Keratinocyte (primary cell): Measurements from ENCODE around the gene EPB41L4B. TPM values are rescaled to one million over a fixed set of nuclear protein-coding genes. Genes with fewer than 3 reads are reported as not detected.

Source experiments
- DNase-seq: peaks from one replicate; pipeline ENCODE4 v3.0.0-alpha.2; 2011; ENCODE audit warnings: low read depth, missing footprints, low spot score
- FAIRE-seq: peaks from 2 replicates; lab custom pipeline; 2011; peaks lifted over from hg19 to GRCh38; lab: Jason Lieb, UNC
- H2AFZ ChIP-seq: 2 replicates; pipeline ENCODE4 v1.6.0; 2012; ENCODE audit warnings: low read length, control low read depth, inconsistent platforms; ENCODE audit not compliant: control insufficient read depth
- H3K27ac ChIP-seq: 2 replicates; pipeline ENCODE4 v1.5.1; 2011; ENCODE audit warnings: low read length; ENCODE audit not compliant: control insufficient read depth, insufficient read depth
- H3K27me3 ChIP-seq: 3 replicates; pipeline ENCODE4 v1.6.0; 2011; ENCODE audit warnings: low read length; ENCODE audit not compliant: control insufficient read depth, insufficient read depth; ENCODE audit errors: extremely low read depth
- H3K36me3 ChIP-seq, 2 experiments: 2 replicates in 1 of 2; 3 replicates in 1 of 2; pipeline ENCODE4 v1.5.1; 2011; ENCODE audit warnings: low read length in 2 of 2, mild to moderate bottlenecking in 1 of 2; ENCODE audit not compliant: control insufficient read depth in 2 of 2, insufficient read depth in 2 of 2; ENCODE audit errors: extremely low read depth in 1 of 2
- H3K4me1 ChIP-seq: 3 replicates; pipeline ENCODE4 v1.5.1; 2011; ENCODE audit warnings: low read length; ENCODE audit not compliant: control insufficient read depth, insufficient read depth; ENCODE audit errors: extremely low read depth
- H3K4me2 ChIP-seq: 3 replicates; pipeline ENCODE4 v1.6.0; 2011; ENCODE audit warnings: low read depth, low read length; ENCODE audit not compliant: control insufficient read depth, insufficient read depth; ENCODE audit errors: extremely low read depth
- H3K4me3 ChIP-seq, 3 experiments: fragments of 200-600 bp in 1 of 3; sonication (generic) in 1 of 3; 2 replicates in 2 of 3; 3 replicates in 1 of 3; pipeline ENCODE4 v1.5.1; 2011 to 2016; ENCODE audit warnings: low read length in 3 of 3, mild to moderate bottlenecking in 3 of 3, control low read depth in 2 of 3, inconsistent platforms in 1 of 3, low read depth in 1 of 3, mixed read lengths in 1 of 3, mixed run types in 1 of 3, moderate library complexity in 1 of 3; ENCODE audit not compliant: control insufficient read depth in 2 of 3, insufficient read depth in 2 of 3; ENCODE audit errors: extremely low read depth in 1 of 3
- H3K79me2 ChIP-seq: 2 replicates; pipeline ENCODE4 v1.6.0; 2012; ENCODE audit warnings: low read length; ENCODE audit not compliant: control insufficient read depth, insufficient read depth
- H3K9ac ChIP-seq: 3 replicates; pipeline ENCODE4 v1.6.0; 2011; ENCODE audit warnings: low read length; ENCODE audit not compliant: control insufficient read depth, insufficient read depth; ENCODE audit errors: extremely low read depth
- H3K9me1 ChIP-seq: 3 replicates; pipeline ENCODE4 v1.6.0; 2011; ENCODE audit warnings: low read length; ENCODE audit not compliant: control insufficient read depth, insufficient read depth; ENCODE audit errors: extremely low read depth
- H3K9me3 ChIP-seq: 2 replicates; pipeline ENCODE4 v1.5.1; 2012; ENCODE audit warnings: low read depth, low read length; ENCODE audit not compliant: control insufficient read depth
- H4K20me1 ChIP-seq: 3 replicates; pipeline ENCODE4 v1.6.0; 2011; ENCODE audit warnings: low read length; ENCODE audit not compliant: control insufficient read depth, insufficient read depth; ENCODE audit errors: extremely low read depth
- CTCF ChIP-seq, 3 experiments: IDR thresholded peaks in 1 of 3; conservative IDR thresholded peaks in 1 of 3; optimal IDR thresholded peaks in 1 of 3; 2 replicates in 2 of 3; 3 replicates in 1 of 3; pipeline versions ENCODE3 to v1.5.1; 2011; ENCODE audit warnings: low read length in 3 of 3, mild to moderate bottlenecking in 3 of 3, moderate library complexity in 2 of 3, control low read depth in 1 of 3, inconsistent platforms in 1 of 3; ENCODE audit not compliant: insufficient read depth in 2 of 3; ENCODE audit errors: extremely low read depth in 1 of 3
- EZH2 ChIP-seq: IDR thresholded peaks from one replicate; pipeline ENCODE4 v1.6.1; 2012; ENCODE audit warnings: inconsistent platforms, mild to moderate bottlenecking, low read length, moderate library complexity
- dilution Hi-C: fragments of 300-500 bp; cut with MboI; formaldehyde crosslinking; loops from one replicate; pipeline ENCODE4 v1.7.0; 2020; ENCODE audit warnings: low sequenced_read_pairs; ENCODE audit not compliant: extremely low pct_ligation_motif_present
- polyA plus RNA-seq, 5 experiments: library from polyadenylated mRNA; depleted of rRNA in 3 of 5; stranded (reverse) in 3 of 5; stranded (forward) in 1 of 5; unstranded in 1 of 5; fragments of >200 nt; gene quantifications; 1 replicate in 1 of 5; 2 replicates in 3 of 5; 3 replicates in 1 of 5; pipeline versions ENCODE4 v1.2.1 to v1.2.3, GENCODE V29; 2011 to 2012; ENCODE audit warnings: missing spikeins in 2 of 5, low read depth in 1 of 5, low replicate concordance in 1 of 5

Gene EPB41L4B
- polyA plus RNA-seq, 1 donor (not counting 4 experiments of a cell fraction or from before 2014, with no cell fraction given), result 13.7 TPM

DNA sequence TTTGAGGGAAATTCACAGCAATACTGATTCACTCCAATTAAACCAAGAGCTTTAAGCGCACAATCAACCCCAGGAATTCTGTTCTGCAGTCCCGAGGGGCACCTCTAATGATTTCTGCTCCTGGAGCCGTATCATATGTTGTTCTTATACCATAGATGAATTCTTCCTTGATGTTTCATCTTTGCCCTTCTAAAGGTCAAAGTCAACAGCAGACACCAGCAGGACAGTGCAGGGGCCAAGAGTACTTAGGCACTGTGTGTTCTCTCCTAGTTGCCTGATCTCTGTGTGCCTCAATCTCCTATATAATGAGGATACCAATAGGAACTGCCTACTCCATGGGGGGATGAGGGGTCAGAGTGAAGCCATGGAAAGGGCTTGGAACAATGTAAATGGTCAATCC, 16.5 kb downstream of the EPB41L4B start:
- Histone ChIP-seq H3K27me3 (no peaks in the 10 kb centered on the region), H3K4me3 (no peak overlapping the region), H3K4me2 (no peak overlapping the region), H3K9ac (no peak overlapping the region), H3K4me1 (no peaks in the 10 kb centered on the region), H3K79me2 (no peaks in the 10 kb centered on the region), H3K27ac (no peak overlapping the region), H2AFZ (no peak overlapping the region), H3K36me3 (no peaks in the 10 kb centered on the region), H3K9me3 (no peaks in the 10 kb centered on the region), H3K9me1 (no peaks in the 10 kb centered on the region), H4K20me1 (no peaks in the 10 kb centered on the region)
- TF ChIP-seq CTCF (optimal IDR thresholded peaks at IDR 0.05 in 1 of 3, IDR thresholded peaks at IDR 0.05 in 1 of 3, conservative IDR thresholded peaks at IDR 0.05 in 1 of 3; ENCODE audit: extremely low read depth in 1 of 3, insufficient read depth in 2 of 3, low read length in 3 of 3) (no peak), EZH2 (no peak)
- FAIRE-seq, result no peak
- dilution Hi-C loops, result no loop called here
- no peak for DNase-seq

GRCh38 chr9:109303900-109304299, 17.0 kb downstream of the EPB41L4B start:
- Histone ChIP-seq H2AFZ (no peak overlapping the region), H3K36me3 (no peaks in the 10 kb centered on the region), H3K9ac (no peak overlapping the region), H3K4me1 (peaks cover under 1% of the 10 kb centered on the region), H3K4me3 (no peak overlapping the region), H3K27me3 (peaks cover under 1% of the 10 kb centered on the region), H4K20me1 (no peaks in the 10 kb centered on the region), H3K27ac (no peak overlapping the region), H3K9me1 (no peaks in the 10 kb centered on the region), H3K9me3 (no peaks in the 10 kb centered on the region), H3K4me2 (no peak overlapping the region), H3K79me2 (no peaks in the 10 kb centered on the region)
- TF ChIP-seq CTCF (optimal IDR thresholded peaks at IDR 0.05 in 1 of 3, IDR thresholded peaks at IDR 0.05 in 1 of 3, conservative IDR thresholded peaks at IDR 0.05 in 1 of 3; ENCODE audit: extremely low read depth in 1 of 3, insufficient read depth in 2 of 3, low read length in 3 of 3), result no peak
- DNase-seq (no peak), FAIRE-seq (no peak)
- dilution Hi-C loops, result no loop called here
